ENCODE measurements around the gene OLIG3.

DNA sequence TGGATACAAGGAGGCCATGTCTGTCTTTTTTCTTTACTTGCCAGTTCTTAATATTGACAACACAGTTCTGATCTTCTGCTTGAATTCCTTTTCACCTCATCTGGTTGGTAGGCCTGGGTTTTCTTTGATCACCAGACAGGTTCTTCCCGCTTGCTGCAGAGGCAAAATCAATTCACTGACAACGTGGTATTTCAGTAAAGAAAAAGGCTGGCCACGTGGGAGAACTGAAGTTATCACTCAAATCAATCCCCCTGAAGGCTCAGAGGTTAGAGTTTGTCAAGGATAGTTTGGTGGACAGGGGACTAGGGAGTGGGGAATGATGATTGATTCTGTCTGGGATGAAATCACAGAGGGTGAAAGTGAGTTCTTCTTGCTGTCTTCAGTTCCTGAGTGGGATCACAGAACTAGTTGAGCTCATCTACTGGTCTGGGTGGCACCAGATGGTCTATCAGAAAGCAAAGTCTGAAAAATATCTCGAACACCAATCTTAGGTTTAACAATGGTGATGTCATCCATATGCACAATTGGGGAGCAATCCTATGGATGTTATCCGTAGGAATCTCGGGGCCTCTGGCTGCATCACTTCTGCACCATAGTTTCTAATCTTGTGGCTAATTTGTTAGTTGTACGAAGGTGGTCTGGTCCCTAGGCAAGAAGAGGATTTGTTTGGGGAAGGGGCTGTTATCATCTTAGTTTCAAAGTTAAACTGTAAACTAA lies 37.3 kb upstream of the OLIG3 start:
- TF ChIP-seq TAF1 (IDR thresholded peaks at IDR 0.05; ENCODE audit: borderline replicate concordance, insufficient read depth, low read length) (no peak), SIN3A (IDR thresholded peaks at IDR 0.05; ENCODE audit: borderline replicate concordance, insufficient read depth, low read length) (no peak), POLR2AphosphoS5 (IDR thresholded peaks at IDR 0.05; ENCODE audit: low read depth, low read length) (no peak)
- TF ChIP-seq, protein P1, sequence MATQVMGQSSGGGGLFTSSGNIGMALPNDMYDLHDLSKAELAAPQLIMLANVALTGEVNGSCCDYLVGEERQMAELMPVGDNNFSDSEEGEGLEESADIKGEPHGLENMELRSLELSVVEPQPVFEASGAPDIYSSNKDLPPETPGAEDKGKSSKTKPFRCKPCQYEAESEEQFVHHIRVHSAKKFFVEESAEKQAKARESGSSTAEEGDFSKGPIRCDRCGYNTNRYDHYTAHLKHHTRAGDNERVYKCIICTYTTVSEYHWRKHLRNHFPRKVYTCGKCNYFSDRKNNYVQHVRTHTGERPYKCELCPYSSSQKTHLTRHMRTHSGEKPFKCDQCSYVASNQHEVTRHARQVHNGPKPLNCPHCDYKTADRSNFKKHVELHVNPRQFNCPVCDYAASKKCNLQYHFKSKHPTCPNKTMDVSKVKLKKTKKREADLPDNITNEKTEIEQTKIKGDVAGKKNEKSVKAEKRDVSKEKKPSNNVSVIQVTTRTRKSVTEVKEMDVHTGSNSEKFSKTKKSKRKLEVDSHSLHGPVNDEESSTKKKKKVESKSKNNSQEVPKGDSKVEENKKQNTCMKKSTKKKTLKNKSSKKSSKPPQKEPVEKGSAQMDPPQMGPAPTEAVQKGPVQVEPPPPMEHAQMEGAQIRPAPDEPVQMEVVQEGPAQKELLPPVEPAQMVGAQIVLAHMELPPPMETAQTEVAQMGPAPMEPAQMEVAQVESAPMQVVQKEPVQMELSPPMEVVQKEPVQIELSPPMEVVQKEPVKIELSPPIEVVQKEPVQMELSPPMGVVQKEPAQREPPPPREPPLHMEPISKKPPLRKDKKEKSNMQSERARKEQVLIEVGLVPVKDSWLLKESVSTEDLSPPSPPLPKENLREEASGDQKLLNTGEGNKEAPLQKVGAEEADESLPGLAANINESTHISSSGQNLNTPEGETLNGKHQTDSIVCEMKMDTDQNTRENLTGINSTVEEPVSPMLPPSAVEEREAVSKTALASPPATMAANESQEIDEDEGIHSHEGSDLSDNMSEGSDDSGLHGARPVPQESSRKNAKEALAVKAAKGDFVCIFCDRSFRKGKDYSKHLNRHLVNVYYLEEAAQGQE (IDR thresholded peaks at IDR 0.05; ENCODE audit: insufficient read depth in 1 of 2, low read depth in 2 of 2, low read length in 2 of 2), result no peak

All from PFSK-1 (cell line).